ENCODE measurements around the gene CRELD2. TPM values are rescaled to one million over a fixed set of nuclear protein-coding genes. Genes with fewer than 3 reads are reported as not detected.
A peak's percentile ranks its signal among the peaks of the same experiment; 100 is the strongest.

CRELD2 gene
- total and polyA plus RNA-seq, 2 of the 13 experiments (the other 11 are each of a cell fraction or from before 2014, with no cell fraction given) = 17.2 to 44.7 TPM

DNA sequence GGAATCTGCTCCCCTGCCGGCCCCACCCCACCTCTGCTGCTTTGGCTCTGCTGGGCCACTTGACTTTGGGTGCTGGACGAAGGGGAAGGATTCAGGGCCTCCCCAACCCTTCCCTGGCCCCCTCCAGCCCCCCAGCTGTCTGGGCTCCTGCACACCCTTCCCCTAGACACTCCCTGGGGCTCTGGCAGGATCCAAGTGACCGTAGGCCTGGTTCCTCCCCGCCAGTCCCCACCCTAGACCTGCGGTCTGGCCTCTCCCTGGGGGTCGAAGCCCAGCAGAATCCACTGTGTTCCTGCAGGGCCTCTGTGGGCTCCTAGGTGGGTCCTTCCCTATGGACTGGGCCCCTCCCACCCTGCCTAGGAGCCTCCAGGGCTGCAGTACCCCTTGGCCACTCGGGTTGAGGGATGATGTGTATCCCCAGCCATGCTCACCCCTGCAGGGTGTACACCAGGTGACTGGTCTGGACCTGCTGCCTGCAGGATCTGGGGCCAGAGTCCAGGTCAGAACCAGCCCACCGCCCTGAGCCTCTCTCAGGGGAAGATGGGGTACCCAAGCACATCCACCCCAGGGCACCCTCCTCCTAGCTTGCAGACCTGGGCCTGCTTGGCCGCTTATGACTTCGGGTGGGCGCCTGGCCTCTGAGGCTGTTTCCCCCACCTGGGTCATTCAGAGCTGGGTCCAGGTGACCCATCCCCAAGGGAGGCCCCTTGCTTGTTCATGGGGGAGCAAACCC lies 47.8 kb downstream of the CRELD2 start (continued):
- 0 out of 2 replicates have a peak, but pooled peaks have one; percentile 6 for TF ChIP-seq IRF2 (CRISPR knock-in tag; IDR thresholded peaks at IDR 0.05)
- 0 out of 2 replicates have a peak, but pooled peaks have one; percentile 15 for TF ChIP-seq TARDBP (CRISPR knock-in tag; IDR thresholded peaks at IDR 0.05)
- no peak for TF ChIP-seq HIVEP1 (CRISPR knock-in tag; IDR thresholded peaks at IDR 0.05)
- no peak for TF ChIP-seq ZSCAN29 (CRISPR knock-in tag; conservative IDR thresholded peaks at IDR 0.05)
- peak; percentile 5; the same call in 1 of the 2 replicates for TF ChIP-seq HDAC1 (CRISPR knock-in tag; IDR thresholded peaks at IDR 0.05)
- peak; percentile 46 for TF ChIP-seq SPEN (CRISPR knock-in tag; IDR thresholded peaks at IDR 0.05; ENCODE audit: low read depth)
- TF ChIP-seq, protein P1, sequence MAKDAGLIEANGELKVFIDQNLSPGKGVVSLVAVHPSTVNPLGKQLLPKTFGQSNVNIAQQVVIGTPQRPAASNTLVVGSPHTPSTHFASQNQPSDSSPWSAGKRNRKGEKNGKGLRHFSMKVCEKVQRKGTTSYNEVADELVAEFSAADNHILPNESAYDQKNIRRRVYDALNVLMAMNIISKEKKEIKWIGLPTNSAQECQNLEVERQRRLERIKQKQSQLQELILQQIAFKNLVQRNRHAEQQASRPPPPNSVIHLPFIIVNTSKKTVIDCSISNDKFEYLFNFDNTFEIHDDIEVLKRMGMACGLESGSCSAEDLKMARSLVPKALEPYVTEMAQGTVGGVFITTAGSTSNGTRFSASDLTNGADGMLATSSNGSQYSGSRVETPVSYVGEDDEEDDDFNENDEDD (CRISPR knock-in tag; IDR thresholded peaks at IDR 0.05; ENCODE audit: borderline replicate concordance) = 0 out of 2 replicates have a peak, but pooled peaks have one; percentile 10
- no peak for TF ChIP-seq HOXA7 (CRISPR knock-in tag; IDR thresholded peaks at IDR 0.05)
- TF ChIP-seq, protein P2, sequence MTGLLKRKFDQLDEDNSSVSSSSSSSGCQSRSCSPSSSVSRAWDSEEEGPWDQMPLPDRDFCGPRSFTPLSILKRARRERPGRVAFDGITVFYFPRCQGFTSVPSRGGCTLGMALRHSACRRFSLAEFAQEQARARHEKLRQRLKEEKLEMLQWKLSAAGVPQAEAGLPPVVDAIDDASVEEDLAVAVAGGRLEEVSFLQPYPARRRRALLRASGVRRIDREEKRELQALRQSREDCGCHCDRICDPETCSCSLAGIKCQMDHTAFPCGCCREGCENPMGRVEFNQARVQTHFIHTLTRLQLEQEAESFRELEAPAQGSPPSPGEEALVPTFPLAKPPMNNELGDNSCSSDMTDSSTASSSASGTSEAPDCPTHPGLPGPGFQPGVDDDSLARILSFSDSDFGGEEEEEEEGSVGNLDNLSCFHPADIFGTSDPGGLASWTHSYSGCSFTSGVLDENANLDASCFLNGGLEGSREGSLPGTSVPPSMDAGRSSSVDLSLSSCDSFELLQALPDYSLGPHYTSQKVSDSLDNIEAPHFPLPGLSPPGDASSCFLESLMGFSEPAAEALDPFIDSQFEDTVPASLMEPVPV (CRISPR knock-in tag; IDR thresholded peaks at IDR 0.05) = peak; percentile 65; the same call in 1 of the 2 replicates
- TF ChIP-seq PPARG (CRISPR knock-in tag; conservative IDR thresholded peaks at IDR 0.05) = 0 out of 2 replicates have a peak, but pooled peaks have one; percentile 9
- peak; percentile 7; the same call in 1 of the 2 replicates for TF ChIP-seq RXRB (CRISPR knock-in tag; IDR thresholded peaks at IDR 0.05; ENCODE audit: borderline replicate concordance)
- 0 out of 2 replicates have a peak, but pooled peaks have one; percentile 0 for TF ChIP-seq TMF1 (CRISPR knock-in tag; IDR thresholded peaks at IDR 0.05; ENCODE audit: low read depth)
- TF ChIP-seq, protein P3, sequence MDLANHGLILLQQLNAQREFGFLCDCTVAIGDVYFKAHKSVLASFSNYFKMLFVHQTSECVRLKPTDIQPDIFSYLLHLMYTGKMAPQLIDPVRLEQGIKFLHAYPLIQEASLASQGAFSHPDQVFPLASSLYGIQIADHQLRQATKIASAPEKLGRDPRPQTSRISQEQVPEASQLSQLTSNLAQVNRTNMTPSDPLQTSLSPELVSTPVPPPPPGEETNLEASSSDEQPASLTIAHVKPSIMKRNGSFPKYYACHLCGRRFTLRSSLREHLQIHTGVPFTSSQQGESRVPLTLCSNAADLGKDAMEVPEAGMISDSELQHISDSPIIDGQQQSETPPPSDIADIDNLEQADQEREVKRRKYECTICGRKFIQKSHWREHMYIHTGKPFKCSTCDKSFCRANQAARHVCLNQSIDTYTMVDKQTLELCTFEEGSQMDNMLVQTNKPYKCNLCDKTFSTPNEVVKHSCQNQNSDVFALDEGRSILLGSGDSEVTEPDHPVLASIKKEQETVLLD (CRISPR knock-in tag; IDR thresholded peaks at IDR 0.05; ENCODE audit: low read depth) = no peak
- TF ChIP-seq KDM2A (CRISPR knock-in tag; IDR thresholded peaks at IDR 0.05; ENCODE audit: borderline replicate concordance, low read depth) = peak; percentile 28; the same call in 1 of the 2 replicates
- TF ChIP-seq, protein P4, sequence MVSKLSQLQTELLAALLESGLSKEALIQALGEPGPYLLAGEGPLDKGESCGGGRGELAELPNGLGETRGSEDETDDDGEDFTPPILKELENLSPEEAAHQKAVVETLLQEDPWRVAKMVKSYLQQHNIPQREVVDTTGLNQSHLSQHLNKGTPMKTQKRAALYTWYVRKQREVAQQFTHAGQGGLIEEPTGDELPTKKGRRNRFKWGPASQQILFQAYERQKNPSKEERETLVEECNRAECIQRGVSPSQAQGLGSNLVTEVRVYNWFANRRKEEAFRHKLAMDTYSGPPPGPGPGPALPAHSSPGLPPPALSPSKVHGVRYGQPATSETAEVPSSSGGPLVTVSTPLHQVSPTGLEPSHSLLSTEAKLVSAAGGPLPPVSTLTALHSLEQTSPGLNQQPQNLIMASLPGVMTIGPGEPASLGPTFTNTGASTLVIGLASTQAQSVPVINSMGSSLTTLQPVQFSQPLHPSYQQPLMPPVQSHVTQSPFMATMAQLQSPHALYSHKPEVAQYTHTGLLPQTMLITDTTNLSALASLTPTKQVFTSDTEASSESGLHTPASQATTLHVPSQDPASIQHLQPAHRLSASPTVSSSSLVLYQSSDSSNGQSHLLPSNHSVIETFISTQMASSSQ (IDR thresholded peaks at IDR 0.05; ENCODE audit: low read depth) = no peak
- TF ChIP-seq, protein P4 (CRISPR knock-in tag; IDR thresholded peaks at IDR 0.05; ENCODE audit: borderline replicate concordance) = 0 out of 2 replicates have a peak, but pooled peaks have one; percentile 0
- peak; percentile 71; the same call in 1 of the 2 replicates for TF ChIP-seq DNMT1 (CRISPR knock-in tag; IDR thresholded peaks at IDR 0.05)
- TF ChIP-seq ZNF670 (CRISPR knock-in tag; IDR thresholded peaks at IDR 0.05; ENCODE audit: borderline replicate concordance) = 0 out of 2 replicates have a peak, but pooled peaks have one; percentile 1
- peak; percentile 34; the same call in 1 of the 2 replicates for TF ChIP-seq TRIM24 (CRISPR knock-in tag; IDR thresholded peaks at IDR 0.05)

Data from HepG2 (cell line).